NCI-H82 (cell line): ENCODE measurements around the gene OR7A5.
"Not testable (repeated sequence)": the region's sequence is repeated elsewhere in the genome, so short reads cannot be mapped to it uniquely, and the experiment has no call there.

Experiments used
- DNase-seq: peaks from one replicate; lab custom pipeline; 2025; lab: John Stamatoyannopoulos, UW

The OR7A5 gene

DNA sequence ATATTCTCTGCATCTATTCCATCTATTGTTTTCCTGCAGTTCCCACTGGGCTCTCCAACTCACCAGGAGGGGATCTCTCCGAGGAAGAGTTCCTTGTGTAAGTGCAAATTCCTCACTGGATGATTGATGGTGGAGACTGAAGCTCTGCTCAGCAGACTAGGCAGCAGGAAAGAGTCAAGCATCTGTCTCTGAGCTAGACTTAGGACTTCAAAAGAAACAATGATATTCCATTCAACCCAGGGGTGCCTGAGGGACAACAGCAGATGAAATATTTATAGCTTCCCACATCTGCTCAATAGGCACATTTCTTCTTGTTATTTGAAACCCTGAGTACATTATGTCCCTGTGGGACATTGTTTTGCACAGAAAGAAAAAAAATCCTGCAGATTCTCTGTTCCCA is at the start of gene OR7A5, which contains the start of gene OR7C1:
Gene OR7A5, minus strand, starts transcription at position 175 of the 400 bp plus-strand sequence. CDS start 6,944 bp downstream, outside the sequence.
Gene OR7C1, minus strand, starts transcription at position 175 of the 400 bp plus-strand sequence. CDS start 35,049 bp downstream, outside the sequence.
- DNase-seq = no peak

DNA sequence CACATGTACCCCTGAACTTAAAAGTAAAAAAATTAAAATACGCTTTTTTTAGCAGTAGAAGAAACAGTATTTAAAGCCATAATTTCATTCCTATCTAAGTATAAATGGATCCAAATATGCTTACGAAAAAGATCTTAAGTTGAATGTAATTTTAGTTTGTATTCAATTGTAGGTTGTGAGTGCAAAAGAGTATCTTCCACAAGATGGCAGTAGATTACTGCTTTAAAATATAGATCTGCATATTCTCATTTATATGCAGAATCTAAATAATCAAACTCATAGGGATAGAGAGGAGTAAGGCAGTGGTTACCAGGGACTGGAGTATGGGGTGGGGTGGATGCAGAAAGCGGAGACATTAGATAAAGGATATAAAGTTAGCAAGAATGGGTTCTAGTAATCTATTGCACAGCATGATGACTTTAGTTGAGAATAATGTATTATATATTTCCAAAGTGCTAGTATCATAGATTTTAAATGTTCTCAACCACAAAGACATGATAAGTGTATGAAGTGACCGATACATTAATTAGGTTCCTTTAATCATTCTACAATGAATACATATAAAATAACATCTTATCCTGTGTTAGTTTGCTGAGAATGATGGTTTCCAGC is 36.7 kb upstream of the OR7A5 start:
- DNase-seq = peak; percentile 31

DNA sequence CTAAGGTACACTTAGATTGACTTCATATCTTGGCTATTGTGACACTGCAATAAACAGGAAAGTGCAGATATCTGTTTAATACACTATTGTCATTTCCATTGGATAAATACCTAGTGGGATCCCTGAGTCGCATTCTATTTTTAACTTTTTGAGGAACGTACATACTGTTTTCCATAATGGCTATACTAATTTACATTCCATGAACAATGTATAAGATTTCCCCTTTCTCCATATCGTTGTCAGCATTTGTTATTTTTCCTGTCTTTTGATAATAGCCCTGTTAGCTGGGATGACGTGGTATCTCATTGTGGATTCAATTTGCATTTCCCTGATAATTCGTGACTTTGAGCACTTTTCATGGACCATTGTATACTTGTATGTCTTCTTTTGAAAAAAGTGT is 33.5 kb upstream of the OR7A5 start:
- no peak for DNase-seq

DNA sequence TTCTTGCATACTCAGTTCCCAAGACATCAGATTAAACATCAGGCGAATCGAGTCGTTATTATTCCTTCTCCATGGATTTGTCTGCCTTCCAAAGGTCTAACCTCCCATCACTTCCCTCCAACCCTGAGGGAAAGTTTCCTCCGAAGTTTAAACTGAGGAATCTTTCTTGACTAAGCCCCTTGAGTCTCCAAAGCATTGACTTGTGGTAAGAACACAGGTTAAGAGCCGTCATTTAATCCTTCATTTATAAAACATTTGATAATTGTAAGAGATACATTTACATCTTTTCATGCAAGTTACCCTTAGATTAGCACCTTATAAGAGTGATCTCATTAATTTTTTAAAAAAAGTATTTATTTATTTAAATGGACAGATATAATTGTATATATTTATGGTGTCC is 13.8 kb upstream of the OR7A5 start, which contains the start of gene OR7A10:
Gene OR7A10, minus strand, starts transcription at position 101 of the 400 bp plus-strand sequence. CDS start 7,045 bp downstream, outside the sequence.
- no peak for DNase-seq

DNA sequence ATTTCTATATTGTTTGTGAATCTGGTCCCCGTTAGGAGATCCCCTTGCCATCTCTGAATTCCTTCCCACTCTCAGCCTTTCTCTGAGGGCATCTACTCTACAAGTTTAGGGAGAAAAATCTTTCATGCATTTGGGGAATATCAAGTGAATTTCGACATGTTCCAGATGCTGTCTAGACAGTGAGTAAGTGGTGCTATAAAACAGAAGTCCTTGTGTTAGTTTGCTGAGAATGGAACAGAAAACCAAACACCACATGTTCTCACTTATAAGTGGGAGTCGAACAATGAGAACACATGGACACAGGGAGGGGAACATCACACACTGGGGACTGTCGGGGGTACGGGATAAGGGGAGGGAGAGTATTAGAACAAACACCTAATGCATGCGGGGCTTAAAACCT is 8.6 kb upstream of the OR7A5 start:
- DNase-seq = no peak

DNA sequence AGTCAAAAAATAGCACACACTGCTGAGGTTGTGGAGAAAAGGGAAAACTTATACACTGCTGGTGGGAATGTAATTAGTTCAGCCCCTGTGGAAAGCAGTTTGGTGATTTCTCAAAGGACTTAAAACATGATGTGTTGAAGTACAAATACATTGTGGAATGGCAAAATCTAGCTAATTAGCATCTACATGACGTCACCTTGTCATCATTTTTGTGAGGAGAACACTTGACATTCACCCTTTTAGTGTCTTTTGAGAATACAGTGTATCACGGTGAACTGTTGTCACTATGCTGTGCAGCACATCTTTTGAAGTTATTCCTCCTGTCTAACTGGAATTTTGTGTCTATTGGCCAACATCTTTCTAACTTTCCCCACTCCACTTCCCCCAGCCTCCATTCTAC is 8.2 kb upstream of the OR7A5 start:
- DNase-seq = no peak

DNA sequence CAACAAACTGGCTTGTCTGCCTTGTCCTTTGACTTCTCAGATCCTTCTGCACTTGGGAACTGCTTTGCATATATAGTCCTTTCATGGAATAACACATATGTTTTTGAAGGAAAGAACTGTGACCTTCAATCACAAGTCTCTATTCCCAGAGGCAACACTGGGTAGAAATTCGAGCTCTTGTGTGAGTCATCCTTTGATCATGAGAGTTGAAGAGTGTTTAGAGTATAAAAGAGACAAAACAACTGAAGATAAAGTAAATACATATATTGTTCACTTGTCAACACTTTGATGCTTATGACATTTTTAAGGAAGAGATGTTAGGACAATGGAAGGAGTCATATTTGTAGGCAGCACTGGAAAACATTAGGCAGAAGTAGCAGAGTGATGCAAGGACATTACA is 5.2 kb upstream of the OR7A5 start:
- no peak for DNase-seq

DNA sequence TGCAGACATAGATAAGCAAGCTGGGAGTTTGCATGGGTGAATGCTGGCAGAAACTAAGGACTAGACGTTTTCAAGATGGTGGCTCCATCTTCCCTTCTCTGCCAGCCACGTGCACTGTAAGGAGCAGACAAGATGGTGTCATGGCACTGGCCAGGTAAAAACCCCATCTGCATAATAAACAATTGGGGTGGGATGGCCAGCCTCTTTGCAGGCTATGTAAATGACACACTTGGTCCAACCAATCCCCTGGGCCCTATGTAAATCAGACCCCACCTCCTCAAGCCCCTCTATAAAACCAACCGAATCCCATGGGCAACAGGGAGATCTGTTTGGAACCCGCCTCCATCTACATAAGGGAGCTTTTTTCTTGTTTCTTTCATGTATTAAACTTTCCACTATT is 2.4 kb upstream of the OR7A5 start:
- DNase-seq = peak; percentile 17

DNA sequence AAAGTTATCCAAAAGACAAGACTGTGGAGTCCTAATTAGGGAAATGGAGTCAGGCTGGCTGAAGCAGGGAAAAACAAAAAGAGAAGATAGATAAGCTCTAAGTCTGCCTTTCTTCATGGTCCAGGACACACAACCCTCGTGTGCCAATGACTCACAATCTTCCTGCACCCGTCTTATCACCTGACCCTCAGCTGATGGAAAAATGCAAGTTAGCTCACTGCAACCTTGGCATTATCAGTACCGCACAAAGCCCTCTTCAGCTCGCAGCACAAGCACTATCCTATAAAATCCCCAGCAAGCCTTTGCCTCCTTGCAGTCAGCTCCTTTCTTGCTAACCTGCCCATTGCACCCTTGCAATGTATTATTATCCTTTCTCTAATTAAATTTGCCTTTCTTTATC is 4.3 kb downstream of the OR7A5 start:
- no peak for DNase-seq

DNA sequence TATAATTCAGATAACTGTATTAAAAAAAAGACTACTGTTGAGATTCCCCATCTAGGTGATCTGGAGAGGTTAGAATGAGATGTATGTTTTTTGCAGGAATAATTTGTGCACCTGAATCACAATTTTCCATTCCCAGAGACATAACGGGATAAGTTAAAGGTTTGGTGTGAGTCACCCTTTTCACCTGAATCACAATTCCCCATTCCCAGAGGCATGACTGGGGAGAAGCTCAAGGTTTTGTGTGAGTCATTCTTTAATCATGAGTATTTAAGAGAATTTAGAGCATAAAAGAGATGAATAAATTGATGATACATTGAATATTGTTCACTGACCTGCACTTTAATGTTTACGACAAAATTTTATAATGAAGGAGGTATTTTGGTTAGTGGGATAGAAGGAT is 9.0 kb downstream of the OR7A5 start:
- DNase-seq = no peak

DNA sequence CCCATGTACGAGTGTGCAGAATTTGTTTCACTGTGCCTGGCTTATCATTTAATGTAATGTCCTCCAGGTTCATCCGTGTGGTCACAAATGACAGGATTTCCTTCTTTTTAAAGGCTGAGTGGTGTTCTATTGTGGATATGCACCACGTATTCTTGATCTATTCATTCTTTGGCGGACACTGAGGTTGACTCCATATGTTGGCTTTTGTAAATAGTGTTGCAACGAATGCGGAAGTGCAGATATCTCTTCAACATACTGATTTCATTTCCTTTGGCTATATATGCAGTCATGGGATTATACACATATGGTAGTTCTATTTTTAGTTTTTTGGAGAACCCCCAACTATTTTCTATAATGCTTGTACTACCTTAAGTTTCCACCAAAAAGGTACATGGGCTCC is 13.0 kb downstream of the OR7A5 start:
- DNase-seq = no peak

DNA sequence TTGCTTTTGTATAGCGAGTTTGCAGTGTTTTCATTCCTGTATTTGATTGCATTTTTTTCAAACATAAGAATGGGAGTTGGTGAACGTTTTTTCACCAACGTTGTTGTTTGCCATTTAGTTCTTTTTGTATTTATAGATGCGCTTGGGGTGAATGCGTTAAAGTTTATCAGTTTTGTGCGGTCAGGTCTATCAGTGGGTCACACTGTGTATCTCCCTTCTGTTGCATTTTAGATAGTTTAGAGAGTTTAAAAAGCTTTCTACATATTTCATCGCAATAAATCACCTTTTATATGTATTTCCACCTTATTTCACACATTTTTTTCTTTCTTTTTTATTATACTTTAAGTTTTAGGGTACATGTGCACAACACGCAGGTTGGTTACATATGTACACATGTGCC is 16.4 kb downstream of the OR7A5 start:
- no peak for DNase-seq

DNA sequence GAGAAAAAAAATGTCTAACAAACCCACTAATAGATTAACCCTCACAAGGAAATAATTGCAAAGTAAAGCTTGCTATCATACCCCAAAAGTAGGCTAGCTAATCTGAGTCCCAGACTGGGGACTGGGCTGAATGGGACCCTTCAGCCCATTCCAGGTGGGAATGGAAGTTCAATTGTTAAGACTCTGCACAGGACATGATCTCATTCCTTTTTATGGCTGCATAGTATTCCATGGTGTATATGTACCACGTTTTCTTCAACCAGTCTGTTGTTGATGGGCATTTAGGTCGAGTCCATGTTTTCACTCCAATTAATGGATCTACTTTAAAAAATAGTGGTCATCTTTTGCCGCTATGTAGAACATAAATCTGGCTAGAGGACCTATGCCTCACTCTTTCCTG is 17.9 kb downstream of the OR7A5 start:
- no peak for DNase-seq

DNA sequence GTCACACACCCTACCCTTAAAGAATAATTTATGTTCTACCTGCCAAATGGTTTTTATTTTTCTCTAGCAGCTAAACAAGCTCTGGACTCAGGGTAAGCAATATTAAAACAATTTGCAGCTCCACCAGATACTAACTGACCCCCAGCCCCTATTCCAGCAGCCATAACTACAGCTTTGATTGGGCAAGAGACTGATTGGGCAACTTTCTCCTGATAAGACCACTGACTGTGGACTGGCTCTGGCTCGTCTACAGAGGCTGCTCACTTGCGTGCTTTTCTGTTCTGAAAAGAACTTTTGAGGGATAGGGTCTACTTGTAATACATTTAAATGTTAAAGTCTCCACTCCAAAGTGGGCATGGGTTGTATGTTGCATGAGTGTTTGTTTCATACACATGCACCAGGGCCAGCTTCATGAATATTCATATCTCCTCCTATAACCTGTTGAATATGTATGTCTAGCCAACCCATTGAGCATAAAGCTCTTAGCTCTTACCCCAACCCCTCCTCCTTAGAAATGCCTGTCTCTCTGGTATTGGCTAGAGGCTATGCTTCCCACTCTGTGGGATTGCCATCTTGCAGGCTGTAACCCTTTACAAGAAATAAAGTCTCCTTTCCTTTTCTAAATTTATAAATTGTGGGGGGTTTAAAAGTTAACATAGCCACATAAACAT is 19.9 kb downstream of the OR7A5 start:
- DNase-seq = no peak

DNA sequence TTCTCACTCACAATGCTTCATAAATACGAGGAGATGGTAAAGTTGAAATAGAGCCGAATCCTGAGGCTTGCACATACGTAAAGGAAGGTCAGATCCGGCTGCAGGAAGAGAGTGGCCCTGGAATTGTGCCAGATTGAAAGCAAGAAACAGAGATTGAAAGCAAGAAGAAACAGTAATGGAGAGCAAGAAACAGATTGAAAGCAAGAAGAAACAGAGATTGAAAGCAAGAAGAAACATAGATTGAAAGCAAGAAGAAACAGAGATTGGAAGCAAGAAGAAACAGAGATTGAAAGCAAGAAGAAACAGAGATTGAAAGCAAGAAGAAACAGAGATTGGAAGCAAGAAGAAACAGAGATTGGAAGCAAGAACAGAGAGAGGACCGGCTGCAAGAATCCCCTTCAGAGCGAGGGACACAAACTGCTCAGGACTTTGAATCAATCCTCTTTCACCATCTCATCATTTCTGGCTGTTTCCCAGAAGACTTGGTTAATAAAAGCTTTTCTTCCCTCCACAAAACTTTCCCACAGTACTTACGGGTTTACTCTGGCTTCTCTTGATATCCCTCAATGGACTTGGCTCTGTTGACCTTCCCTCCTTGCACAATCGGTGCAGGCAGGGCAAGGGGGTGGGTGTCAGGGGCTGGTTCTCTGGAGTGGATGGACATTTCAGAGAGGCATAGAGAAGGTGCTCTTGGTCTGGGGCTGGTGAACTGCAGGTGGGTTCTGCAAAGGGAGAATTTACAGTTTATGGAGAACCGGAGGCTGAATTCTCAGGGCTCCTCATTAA is 25.5 kb downstream of the OR7A5 start:
- no peak for DNase-seq

DNA sequence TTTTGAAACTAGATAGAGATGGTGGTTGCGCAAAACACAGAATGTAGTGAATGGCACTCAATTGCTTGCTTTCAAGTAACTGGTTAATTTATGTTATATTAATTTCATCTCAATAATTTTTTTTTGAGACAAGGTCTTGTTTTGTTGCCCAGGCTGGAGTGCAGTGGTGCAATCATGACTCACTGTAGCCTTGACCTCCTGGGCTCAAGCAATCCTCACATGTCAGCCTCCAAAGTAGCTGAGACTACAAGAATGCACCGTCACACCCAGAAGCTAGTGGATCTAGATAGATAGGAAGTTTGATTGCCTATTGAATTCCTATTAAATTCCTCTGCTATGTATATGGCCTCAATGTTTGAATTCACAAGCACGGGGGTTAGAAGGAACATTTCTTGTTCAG is 30.2 kb downstream of the OR7A5 start:
- DNase-seq = no peak

DNA sequence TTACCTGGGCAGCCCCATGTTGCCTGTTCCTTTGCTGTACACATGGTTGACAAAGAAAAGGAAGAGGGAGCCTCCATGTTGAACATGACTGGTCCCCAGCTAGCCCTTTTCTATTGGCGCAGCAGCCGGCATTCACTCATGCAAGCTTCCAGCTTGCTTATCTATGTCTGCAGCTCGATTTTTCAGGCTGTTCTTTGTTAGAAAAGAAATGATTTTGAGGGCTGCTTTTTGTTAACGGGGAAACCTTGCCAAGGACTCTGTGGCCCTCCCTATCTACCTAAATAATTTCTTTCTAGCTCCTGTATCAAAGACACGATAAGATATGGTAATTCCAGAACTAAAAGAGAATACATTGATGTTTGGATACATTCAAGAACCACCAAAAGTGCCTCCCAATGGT is 36.2 kb downstream of the OR7A5 start:
- DNase-seq = no peak

DNA sequence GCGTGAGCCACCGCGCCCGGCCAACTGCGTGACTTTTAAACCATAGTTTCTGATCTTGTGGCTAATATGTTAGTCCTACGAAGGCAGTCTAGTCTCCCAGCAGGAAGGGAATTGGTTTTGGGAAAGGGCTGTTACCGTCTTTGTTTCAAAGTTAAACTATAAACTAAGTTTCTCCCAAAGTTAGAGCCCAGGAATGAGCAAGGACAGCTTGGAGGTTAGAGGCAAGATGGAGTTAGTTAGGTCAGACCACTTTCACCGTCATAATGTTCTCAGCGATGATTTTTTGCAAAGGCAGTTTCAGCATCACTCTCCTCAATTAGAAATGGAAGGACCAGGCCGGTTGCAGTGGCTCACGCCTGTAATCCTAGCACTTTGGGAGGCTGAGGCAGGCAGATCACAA is 39.0 kb downstream of the OR7A5 start:
- no peak for DNase-seq

DNA sequence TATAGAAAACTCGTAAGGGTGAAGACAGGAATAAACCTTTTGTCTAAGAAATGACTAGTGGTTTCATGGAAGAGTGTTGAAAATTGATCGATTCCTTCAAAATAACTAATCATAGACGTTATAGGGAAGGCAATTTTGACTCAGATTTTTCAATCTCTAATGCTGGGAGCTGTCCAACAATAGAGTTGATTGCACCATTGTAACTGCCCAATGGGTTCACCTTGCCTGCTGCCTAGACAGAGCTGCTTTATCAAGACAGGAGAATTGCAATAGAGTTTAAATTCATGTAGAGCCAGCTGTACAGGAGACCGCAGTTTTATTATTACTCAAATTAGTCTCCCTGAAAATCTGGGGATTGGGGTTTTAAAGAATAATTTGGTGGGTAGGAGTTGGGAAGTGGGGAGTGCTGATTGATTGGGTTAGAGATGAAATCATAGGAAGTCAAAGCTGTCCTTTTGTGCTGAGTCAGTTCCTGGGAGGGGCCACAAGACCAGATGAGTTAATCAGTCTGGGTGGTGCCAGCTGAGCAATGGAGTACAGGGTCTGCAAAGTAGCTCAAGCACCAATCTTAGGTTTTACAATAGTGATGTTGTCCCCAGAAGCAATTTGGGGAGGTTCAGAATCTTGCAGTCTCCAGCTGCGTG is 39.8 kb downstream of the OR7A5 start:
- no peak for DNase-seq

DNA sequence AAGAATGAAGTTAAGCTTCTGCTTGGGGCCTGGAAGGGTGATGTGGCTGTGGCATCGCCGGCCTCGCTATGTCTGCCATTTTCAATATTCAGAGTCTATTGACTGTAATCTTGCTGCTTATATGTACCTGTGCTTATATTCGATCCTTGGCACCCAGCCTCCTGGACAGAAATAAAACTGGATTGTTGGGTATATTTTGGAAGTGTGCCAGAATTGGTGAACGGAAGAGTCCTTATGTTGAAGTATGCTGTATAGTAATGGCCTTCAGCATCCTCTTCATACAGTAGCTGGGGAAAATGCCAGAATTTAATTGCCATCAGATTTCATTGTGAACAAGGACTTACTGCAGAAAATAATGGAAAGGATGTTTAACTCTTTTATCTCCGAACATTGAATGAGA is 42.7 kb downstream of the OR7A5 start:
- not testable (repeated sequence) for DNase-seq

DNA sequence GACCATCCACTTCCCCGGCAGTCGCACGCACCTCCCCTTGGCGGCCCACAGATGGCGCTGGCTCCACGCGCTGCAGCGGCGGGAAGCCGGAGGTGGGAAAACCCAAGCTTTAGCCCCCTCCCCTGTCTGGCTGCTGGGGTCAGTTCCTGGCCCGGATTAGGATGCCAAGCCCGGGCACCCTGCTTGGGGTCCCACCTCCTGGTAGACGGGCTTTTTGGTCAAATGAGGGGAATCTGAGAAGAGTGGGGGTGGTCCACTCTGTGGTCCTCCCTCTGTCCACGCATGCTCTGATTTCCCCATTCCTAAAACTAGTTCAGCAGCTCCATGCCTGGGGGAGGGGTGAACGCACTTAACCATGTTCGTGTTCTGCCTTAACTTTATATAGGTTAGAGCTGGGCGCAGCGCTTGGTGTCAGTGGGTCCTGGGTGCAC is 48.5 kb downstream of the OR7A5 start:
- DNase-seq = peak; percentile 46

DNA sequence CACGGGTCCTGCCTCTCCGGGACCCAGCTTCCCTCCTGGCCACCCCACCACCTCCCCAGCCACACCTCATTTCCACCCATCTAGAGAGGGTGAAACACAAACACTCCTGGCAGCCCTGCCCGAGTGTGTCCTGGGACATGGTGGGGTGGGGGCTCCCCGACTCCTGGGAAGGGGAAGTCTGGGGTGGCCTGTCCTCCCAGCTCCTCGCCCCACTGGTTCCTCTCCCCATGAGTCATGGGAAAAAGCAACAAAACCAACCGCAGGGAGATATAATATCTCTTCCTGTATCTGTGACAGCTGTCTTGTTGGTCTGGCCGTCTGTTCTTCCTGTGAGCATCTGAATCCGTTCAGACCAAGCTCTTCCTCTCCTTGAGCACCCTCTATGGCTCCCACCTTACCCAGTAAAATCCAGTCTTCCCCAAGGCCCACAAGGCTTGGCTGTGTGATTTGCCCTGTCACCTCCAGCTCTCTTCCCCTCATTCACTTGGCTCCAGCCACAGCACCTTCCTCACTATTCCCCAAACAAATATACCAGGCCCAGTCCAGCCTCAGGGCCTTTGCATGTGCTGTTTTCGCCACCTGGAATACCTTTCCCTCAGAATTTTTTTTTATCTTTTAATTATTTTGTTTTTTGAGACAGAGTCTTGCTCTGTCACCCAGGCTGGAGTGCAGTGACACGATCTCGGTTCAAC is 49.7 kb downstream of the OR7A5 start:
- not testable (repeated sequence) for DNase-seq
